Gastroesophageal sphincter (tissue), 2 donors: ENCODE measurements around the gene CACNA1F.

Experiments
- EP300 ChIP-seq: sonication (generic); formaldehyde crosslinking; IDR thresholded peaks from one replicate; pipeline ENCODE4 v1.6.1; 2017; ENCODE audit warnings: antibody characterized with exemption, mild to moderate bottlenecking
- POLR2A ChIP-seq, 2 donors: fragments of 450-650 bp; IDR thresholded peaks; one replicate each; pipeline ENCODE4 v1.6.1; 2017; ENCODE audit warnings: antibody characterized with exemption in 2 of 2, mild to moderate bottlenecking in 2 of 2, moderate library complexity in 1 of 2
- POLR2AphosphoS5 ChIP-seq: sonication (generic); formaldehyde crosslinking; IDR thresholded peaks from one replicate; pipeline ENCODE4 v1.6.1; 2017; ENCODE audit warnings: antibody characterized with exemption

DNA sequence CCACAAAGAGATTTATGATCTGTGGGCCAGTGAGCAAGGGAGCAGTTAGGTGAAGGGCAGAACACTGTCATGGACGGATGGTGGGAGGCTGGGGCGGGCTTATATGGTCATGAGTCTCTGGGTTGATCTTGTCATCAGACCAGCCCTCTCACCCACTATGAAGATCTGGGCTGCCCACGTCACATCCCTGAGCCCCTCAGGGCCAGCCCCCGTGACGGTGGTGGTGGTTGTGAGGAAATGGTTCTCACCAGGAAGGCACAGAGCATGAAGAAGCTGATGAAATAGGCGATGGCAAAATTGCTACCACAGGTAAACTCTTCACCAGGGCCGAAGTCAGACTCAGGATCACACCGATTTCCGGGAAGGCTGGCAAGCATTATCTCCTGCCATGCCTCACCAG, 22.1 kb downstream of the CACNA1F start:
- TF ChIP-seq EP300 (no peak), POLR2A (IDR thresholded peaks at IDR 0.05) (no peak), POLR2AphosphoS5 (no peak)
